WI38 (cell line): Measurements from ENCODE around the gene ASGR2.
A peak's percentile ranks its signal among the peaks of the same experiment; 100 is the strongest.

Experiments used
- H3K4me3 ChIP-seq: 2 replicates; pipeline ENCODE4 v1.5.1; 2011; ENCODE audit warnings: low read depth, mild to moderate bottlenecking, control low read depth, low read length
- TF ChIP-seq, protein P1 (sequence below): IDR thresholded peaks from 2 replicates; pipeline ENCODE4 v1.5.1; 2012; ENCODE audit warnings: low read depth, mild to moderate bottlenecking, control low read depth, low read length

ASGR2 gene

DNA sequence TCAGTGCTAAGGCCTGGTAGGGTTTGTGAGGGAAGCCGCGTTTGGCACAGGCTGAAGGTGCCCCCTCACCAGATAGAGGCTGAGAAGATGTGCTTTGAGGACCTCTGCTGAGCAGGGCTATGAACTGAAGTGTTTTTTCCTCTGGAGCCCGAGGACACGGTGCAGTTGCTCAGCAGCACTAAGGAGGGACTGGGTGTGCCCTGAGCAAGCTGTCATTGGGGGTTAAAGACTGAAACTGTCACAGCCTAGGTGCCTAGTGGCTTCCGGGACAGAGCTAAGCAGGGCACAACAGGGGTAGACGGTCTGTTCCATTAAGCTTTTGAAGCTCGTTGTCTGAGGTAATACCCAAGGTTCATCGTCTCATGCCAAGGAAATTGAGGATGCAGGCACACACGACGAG, 24.8 kb upstream of the ASGR2 start:
- TF ChIP-seq, protein P1, sequence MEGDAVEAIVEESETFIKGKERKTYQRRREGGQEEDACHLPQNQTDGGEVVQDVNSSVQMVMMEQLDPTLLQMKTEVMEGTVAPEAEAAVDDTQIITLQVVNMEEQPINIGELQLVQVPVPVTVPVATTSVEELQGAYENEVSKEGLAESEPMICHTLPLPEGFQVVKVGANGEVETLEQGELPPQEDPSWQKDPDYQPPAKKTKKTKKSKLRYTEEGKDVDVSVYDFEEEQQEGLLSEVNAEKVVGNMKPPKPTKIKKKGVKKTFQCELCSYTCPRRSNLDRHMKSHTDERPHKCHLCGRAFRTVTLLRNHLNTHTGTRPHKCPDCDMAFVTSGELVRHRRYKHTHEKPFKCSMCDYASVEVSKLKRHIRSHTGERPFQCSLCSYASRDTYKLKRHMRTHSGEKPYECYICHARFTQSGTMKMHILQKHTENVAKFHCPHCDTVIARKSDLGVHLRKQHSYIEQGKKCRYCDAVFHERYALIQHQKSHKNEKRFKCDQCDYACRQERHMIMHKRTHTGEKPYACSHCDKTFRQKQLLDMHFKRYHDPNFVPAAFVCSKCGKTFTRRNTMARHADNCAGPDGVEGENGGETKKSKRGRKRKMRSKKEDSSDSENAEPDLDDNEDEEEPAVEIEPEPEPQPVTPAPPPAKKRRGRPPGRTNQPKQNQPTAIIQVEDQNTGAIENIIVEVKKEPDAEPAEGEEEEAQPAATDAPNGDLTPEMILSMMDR: no peak
- no peak overlapping the region for H3K4me3 ChIP-seq

DNA sequence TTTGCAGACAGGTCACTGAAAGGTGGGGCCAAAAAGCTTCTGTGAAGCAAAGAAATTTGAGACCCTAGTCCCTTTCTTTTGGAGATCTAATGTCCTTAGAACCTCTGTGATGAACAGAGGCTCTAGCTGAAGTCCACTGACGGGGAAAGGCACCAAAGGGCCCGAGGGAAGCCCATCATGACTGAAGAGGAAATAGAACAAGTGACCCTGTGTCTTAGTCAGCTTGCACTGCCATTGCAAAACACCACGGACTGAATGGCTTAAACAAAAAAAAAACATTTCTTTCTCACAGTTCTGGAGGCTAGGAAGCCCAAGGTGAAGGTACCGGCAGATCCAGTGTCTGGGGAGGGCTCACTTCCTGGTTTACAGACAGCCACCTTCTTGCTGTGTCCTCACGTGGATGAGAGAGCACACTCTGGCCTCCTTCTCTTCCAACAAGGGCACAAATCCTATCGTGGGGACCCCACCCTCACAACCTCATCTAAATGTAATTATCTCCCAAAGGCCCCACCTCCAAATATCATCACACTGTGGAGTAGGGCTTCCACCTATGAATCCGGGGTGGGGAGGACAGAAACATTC, 24.3 kb upstream of the ASGR2 start:
- TF ChIP-seq, protein P1: no peak
- H3K4me3 ChIP-seq: no peak overlapping the region

DNA sequence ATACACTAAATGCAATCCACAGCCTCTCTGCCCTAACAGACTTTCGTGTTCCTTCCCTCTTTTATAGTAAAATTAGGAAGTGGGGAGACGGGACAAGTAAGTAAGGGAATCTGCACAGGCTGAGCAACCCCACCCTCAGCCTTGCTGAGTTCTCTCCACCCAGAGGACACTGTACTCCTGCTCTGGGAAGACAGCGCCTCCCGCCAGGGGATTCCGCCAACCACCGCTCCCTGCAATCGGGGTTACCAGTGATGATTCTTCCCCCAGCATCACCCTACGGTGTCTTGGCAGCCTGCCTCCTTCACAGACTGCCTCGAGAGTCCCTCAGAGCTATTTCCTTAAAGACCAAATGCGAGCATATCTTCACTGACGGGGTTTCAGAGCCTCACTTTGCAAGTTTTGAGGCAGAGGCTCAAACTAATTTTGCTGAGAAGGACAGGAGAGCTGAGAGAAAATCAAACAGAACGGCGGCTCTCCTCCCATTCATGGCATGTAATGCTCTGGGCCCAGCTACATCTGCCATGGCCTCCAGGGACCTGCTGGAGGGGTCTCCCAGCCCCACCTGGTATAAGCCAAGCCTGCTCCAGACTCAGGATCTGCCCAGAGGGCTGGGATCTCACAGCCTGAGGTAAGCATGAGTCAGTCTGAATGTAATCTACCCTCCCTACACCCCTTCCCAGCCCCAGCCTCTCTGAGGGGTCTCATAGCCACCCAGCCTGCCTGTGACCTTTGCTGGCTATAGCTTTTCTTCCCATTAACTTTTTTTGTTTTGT, 22.7 kb upstream of the ASGR2 start:
- no peak overlapping the region for H3K4me3 ChIP-seq
- TF ChIP-seq, protein P1: no peak

DNA sequence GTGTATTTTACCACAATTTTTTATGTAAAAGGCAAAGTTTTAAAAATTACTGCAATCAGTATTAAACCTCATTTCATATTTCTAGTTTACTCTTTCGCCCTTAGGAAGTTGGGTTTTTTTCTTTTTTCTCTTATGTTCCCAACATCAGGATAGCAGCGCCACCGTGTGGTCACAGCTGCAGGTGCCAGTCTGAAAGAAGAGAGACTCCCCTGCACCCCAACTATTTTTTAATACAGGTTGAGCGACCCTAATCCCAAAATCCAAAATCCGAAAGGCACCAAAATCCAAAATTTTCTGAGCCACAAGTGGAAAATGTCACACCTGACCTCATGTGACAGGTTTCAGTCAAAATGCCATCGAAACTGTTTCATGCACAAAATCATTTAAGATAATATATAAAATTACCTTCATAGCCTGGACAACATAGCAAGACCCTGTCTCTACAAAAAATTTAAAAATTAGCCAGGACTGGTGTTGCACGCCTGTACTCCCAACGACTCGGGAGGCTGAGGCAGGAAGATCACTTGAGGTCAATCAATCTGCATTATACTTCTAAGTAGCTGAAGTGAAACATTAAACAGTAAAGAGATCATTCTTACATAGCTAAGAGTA, 21.8 kb upstream of the ASGR2 start:
- TF ChIP-seq, protein P1: peak; percentile 93
- H3K4me3 ChIP-seq: no peak overlapping the region

DNA sequence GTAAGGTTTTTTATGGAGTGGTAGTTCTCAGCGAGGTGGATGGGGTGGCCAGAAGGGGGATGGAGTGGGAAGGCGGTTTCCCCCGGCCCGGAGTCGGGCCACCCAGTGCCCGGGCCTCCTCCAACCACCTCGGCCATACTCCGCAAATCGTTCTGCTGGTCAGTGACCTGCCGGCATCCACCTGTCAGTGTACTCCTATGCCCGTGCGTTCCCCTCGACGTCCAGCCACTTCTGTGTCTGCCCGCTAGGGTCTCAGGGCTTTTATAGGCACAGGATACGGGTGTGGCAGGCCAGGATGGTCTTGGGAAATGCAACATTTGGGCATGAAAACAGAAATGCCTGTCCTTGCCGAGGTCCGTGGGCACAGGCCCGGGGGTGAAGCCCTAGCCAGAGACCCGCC, 19.3 kb upstream of the ASGR2 start:
- H3K4me3 ChIP-seq: no peak overlapping the region
- TF ChIP-seq, protein P1: no peak

DNA sequence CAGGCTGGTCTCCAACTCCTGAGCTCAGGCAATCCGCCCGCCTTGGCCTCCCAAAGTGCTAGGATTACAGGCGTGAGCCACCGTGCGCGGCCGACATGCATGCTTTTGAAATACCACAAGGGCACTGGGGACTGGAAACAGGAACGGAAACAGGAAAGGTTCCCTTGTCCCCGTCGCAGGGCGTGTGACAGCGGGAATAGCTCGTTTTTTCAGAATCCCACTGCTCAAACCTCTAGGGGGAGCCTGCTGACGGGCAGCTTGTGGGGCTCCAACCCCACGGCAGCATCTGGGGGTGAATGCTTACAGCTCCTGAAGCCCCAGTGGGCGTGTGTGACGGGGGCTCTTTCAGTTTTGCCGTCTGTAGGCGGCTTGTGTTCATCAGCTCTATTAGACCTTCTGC, 18.8 kb upstream of the ASGR2 start:
- no peak overlapping the region for H3K4me3 ChIP-seq
- TF ChIP-seq, protein P1: peak; percentile 31; the same call in 1 of the 2 replicates

DNA sequence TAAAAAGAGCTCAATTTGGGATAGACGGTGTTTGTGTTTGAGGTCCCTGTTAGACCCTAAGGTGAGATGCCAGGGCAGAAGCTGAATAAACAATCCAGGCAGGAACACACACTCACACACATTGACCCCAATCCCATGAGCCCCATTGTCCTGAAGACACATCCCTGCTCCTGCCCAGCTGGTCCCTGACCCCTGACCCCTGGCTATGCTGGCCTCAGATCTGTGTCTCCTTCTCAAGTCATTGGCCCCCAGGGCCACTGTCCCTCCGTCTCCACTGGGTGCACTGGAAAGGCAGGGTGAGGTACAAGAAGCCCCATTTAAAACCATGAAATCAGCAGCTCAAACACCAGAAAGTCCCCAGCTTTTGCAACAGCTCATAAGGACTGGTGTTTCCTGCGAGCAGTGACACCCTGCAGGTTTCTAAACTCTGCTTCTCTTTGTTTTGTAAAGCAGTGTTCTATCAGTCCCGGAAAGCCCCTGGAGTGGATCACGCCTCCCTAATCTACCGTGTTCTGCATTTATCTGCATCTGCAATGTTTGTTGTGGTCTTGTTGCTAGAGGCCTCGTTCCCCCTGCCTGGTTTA, 18.0 kb upstream of the ASGR2 start:
- no peak overlapping the region for H3K4me3 ChIP-seq
- TF ChIP-seq, protein P1: no peak
